Breast epithelium (tissue), 4 donors: ENCODE results near the gene TKT. TPM values are rescaled to one million over a fixed set of nuclear protein-coding genes. Genes with fewer than 3 reads are reported as not detected.
A peak's percentile ranks its signal among the peaks of the same experiment; 100 is the strongest.

Experiments
- DNase-seq, 2 donors: peaks; one replicate each; pipeline ENCODE4 v3.0.0-alpha.2; 2019; ENCODE audit warnings: low spot score in 2 of 2
- H3K27ac ChIP-seq, 2 donors: fragments of 200-600 bp; sonication (generic) in 1 of 2; one replicate each; pipeline ENCODE4 v1.5.1; 2016 to 2019; ENCODE audit warnings: mild to moderate bottlenecking in 1 of 2
- H3K27me3 ChIP-seq, 2 donors: fragments of 200-600 bp; sonication (generic) in 1 of 2; one replicate each; pipeline versions ENCODE4 v1.5.1 to v1.6.0; 2017 to 2019; ENCODE audit warnings: control low read depth in 1 of 2, mild to moderate bottlenecking in 1 of 2
- H3K36me3 ChIP-seq: fragments of 200-600 bp; one replicate; pipeline ENCODE4 v1.5.1; 2019
- H3K4me1 ChIP-seq, 2 donors: fragments of 200-600 bp; sonication (generic); one replicate each; pipeline ENCODE4 v1.5.1; 2016 to 2019; ENCODE audit warnings: control low read depth in 1 of 2
- H3K4me3 ChIP-seq, 3 donors: fragments of 200-600 bp; sonication (generic); 1 replicate in 2 of 3; 2 replicates in 1 of 3; pipeline ENCODE4 v1.5.1; 2016 to 2019; ENCODE audit warnings: mild to moderate bottlenecking in 3 of 3, moderate library complexity in 2 of 3
- H3K9me3 ChIP-seq, 2 donors: fragments of 200-600 bp; sonication (generic) in 1 of 2; one replicate each; pipeline ENCODE4 v1.5.1; 2016 to 2019; ENCODE audit warnings: control low read depth in 1 of 2
- POLR2A ChIP-seq: fragments of 450-650 bp; IDR thresholded peaks from one replicate; pipeline ENCODE4 v1.6.1; 2016; ENCODE audit warnings: antibody characterized with exemption, mild to moderate bottlenecking, moderate library complexity
- POLR2AphosphoS5 ChIP-seq, 3 donors: sonication (generic); formaldehyde crosslinking; IDR thresholded peaks; one replicate each; pipeline ENCODE4 v1.6.1; 2017; ENCODE audit warnings: antibody characterized with exemption in 3 of 3
- intact Hi-C: fragments of 100-400 bp; cut with DNase I; formaldehyde crosslinking; loops from one replicate; pipeline ENCODE4 v1.15.1; 2023; ENCODE audit warnings: low total_unique reads
- total RNA-seq, 3 donors: library from RNA; depleted of rRNA; stranded (reverse); fragments of >200 nt; gene quantifications; one replicate each; pipeline ENCODE4 v1.1.0, GENCODE V29; 2016
- TF ChIP-seq, protein P1 (sequence below), 3 donors: fragments of 450-650 bp; IDR thresholded peaks; one replicate each; pipeline ENCODE4 v1.5.1; 2016 to 2017; ENCODE audit warnings: antibody characterized with exemption in 3 of 3, mild to moderate bottlenecking in 3 of 3, moderate library complexity in 3 of 3

TKT gene
- total RNA-seq, 3 donors from 2014 or later, result 130 to 273 (median 131) TPM

DNA sequence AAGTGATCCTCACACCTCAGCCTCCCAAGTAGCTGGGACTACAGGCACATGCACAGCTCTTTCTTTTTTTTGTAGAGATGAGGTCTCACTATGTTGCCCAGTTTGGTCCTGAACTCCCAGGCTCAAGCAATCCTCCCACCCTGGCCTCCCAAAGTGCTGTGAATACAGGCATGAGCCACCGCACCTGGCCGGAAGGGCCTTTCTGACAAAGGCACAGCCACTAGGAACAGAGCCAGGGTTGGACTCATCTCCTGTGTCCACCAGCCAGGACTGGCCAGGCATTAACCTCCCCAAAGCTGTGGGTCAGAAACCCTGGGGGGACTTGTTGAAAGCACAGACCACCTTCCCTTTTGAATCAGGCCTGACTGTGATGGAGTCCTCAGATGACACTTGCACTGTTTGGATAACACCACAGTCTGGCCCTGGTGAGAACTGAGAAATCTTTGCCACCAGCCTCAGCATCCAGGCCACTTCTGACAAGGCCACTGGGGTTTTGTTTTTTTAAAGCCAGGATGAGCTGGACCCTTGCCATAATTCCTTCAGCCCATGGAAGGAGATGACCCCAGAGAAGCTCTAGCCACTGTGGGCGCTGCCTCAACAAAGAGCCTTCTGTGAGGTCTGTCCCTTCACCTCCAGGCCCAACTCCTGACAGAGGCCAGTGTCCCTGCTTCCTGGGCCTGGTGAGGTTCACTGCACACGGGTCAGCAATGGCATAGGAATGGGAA, 4.8 kb downstream of the TKT start:
- intact Hi-C loops, result no loop called here
- peak overlapping the region; percentile 10 to 25 for H3K27ac ChIP-seq

DNA sequence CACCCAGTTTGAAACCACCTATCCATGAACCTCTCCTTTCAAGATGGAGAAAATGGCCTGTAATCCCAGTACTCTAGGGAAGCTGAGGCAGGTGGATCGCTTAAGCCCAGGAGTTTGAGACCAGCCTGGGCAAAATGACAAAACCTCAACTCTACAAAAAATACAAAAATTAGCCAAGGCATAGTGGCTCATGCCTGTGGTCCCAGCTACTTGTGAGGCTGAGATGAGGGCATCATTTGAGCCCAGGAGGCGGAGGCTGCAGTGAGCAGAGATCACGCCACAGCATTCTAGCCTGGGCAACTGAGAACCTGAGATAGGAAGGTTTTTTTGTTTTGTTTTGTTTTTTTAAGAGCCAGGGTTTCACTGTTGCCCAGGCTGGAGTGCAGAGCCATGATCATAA, 5.4 kb downstream of the TKT start:
- intact Hi-C loops, result no loop called here
- H3K4me3 ChIP-seq, result no peak overlapping the region
- DNase-seq, result no peak

More for the DNA sequence above, 4.8 kb downstream of the TKT start:
- Histone ChIP-seq H3K36me3 (no peaks in the 10 kb centered on the region), H3K27me3 (no peaks in the 10 kb centered on the region), H3K4me3 (no peak overlapping the region), H3K4me1 (peaks cover 0 to 18% of the 10 kb centered on the region in 2 donors), H3K9me3 (no peaks in the 10 kb centered on the region)
- no peak for DNase-seq
- no peak for TF ChIP-seq POLR2AphosphoS5 (IDR thresholded peaks at IDR 0.05)
- TF ChIP-seq, protein P1, sequence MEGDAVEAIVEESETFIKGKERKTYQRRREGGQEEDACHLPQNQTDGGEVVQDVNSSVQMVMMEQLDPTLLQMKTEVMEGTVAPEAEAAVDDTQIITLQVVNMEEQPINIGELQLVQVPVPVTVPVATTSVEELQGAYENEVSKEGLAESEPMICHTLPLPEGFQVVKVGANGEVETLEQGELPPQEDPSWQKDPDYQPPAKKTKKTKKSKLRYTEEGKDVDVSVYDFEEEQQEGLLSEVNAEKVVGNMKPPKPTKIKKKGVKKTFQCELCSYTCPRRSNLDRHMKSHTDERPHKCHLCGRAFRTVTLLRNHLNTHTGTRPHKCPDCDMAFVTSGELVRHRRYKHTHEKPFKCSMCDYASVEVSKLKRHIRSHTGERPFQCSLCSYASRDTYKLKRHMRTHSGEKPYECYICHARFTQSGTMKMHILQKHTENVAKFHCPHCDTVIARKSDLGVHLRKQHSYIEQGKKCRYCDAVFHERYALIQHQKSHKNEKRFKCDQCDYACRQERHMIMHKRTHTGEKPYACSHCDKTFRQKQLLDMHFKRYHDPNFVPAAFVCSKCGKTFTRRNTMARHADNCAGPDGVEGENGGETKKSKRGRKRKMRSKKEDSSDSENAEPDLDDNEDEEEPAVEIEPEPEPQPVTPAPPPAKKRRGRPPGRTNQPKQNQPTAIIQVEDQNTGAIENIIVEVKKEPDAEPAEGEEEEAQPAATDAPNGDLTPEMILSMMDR (IDR thresholded peaks at IDR 0.05), result no peak
- TF ChIP-seq POLR2A, result no peak

DNA sequence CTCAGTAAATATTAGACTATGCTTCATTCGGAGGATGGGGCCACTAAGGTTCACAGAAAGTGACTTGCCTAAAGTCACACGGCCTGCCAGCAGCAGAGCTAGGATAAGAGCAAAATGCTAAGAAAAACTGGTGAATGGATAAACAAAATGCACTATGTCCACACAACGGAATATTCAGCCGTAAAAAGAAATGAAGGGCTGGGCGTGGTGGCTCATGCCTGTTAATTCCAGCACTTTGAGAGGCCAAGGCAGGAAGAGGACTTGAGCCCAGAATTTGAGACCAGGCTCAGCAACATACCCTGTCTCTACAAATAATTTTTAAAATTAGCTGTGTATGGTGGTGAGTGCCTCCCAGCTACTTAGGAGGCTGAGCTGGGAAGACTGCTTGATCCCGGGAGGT, 7.7 kb downstream of the TKT start:
- Histone ChIP-seq H3K36me3 (no peaks in the 10 kb centered on the region), H3K4me3 (no peak overlapping the region), H3K4me1 (peaks cover 0 to 9% of the 10 kb centered on the region in 2 donors), H3K27me3 (no peaks in the 10 kb centered on the region), H3K9me3 (no peaks in the 10 kb centered on the region), H3K27ac (no peak overlapping the region)
- intact Hi-C loops, result no loop called here
- no peak for TF ChIP-seq POLR2AphosphoS5 (IDR thresholded peaks at IDR 0.05)
- no peak for TF ChIP-seq POLR2A
- no peak for DNase-seq

More for the DNA sequence above, 5.4 kb downstream of the TKT start:
- Histone ChIP-seq H3K27me3 (no peaks in the 10 kb centered on the region), H3K27ac (peak overlapping the region in 1 of 2 donors; percentile 25), H3K4me1 (peaks cover 0 to 18% of the 10 kb centered on the region in 2 donors), H3K9me3 (no peaks in the 10 kb centered on the region), H3K36me3 (no peaks in the 10 kb centered on the region)
- TF ChIP-seq POLR2A, result no peak
- TF ChIP-seq, protein P1 (IDR thresholded peaks at IDR 0.05), result no peak
- TF ChIP-seq POLR2AphosphoS5 (IDR thresholded peaks at IDR 0.05), result no peak

DNA sequence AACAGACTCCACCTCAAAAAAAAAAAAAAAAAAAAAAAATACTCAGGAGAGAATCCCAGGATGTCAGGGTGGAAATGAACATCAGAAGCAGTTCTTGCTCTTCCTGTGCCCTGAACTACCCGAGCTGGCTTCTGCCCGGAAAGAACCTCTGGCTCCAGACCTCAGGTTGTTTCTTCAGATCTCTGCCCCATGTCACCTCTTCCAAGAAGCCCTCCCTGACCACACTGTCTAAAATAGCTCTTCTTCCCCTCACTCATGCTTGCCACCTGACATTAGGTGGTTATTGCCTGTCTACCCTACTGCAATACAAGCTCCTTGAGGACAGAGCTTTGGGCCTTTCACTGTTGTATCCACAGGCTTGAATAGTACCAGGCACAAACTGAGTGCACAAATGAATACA, 8.2 kb downstream of the TKT start:
- H3K9me3 ChIP-seq, result no peaks in the 10 kb centered on the region
- H3K27ac ChIP-seq, result no peak overlapping the region
- no peak for TF ChIP-seq POLR2AphosphoS5 (IDR thresholded peaks at IDR 0.05)
- no peak for TF ChIP-seq POLR2A
- TF ChIP-seq, protein P1 (IDR thresholded peaks at IDR 0.05), result no peak
- H3K4me3 ChIP-seq, result no peak overlapping the region
- H3K36me3 ChIP-seq, result no peaks in the 10 kb centered on the region
- peaks cover 0 to 9% of the 10 kb centered on the region in 2 donors for H3K4me1 ChIP-seq
- no peak for DNase-seq
- intact Hi-C loops, result no loop called here
- no peaks in the 10 kb centered on the region for H3K27me3 ChIP-seq

DNA sequence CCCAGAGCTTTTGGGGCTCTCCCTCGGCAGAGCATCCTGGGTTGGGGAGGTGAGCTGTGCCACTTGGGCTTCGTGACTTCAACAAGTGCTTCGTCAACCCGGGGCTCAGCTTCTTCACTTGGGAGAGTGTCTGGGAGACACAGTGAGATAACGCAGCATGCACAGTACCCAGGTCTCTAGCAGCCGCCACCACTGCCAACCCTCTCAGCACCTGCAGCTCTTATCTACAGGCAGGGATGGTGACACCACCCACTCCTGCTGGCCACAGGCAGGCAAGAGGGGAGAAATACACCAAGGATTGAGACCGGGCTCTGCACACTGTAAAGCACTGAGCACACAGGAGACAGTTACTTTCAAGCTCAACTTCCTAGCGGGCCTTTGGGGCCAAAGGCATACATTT, 11.6 kb downstream of the TKT start:
- Histone ChIP-seq H3K36me3 (no peaks in the 10 kb centered on the region), H3K9me3 (no peaks in the 10 kb centered on the region), H3K27me3 (no peaks in the 10 kb centered on the region), H3K4me3 (no peak overlapping the region), H3K27ac (no peak overlapping the region), H3K4me1 (no peaks in the 10 kb centered on the region)
- TF ChIP-seq, protein P1 (IDR thresholded peaks at IDR 0.05), result no peak
- TF ChIP-seq POLR2AphosphoS5 (IDR thresholded peaks at IDR 0.05) (no peak), POLR2A (no peak)
- intact Hi-C loops, result no loop called here
- DNase-seq, result no peak
